Stomach (tissue), 9 donors: ENCODE measurements around the gene ASB17. TPM values are rescaled to one million over a fixed set of nuclear protein-coding genes. Genes with fewer than 3 reads are reported as not detected.

ENCODE experiments used
- DNase-seq, 2 donors: peaks; one replicate each; pipeline versions ENCODE4 v3.0.0 to v3.0.0-alpha.2; 2013 to 2019
- H3K27ac ChIP-seq, 5 donors: fragments of 200-600 bp in 4 of 5; sonication (generic) in 4 of 5; one replicate each; pipeline ENCODE4 v1.5.1; 2013 to 2019; ENCODE audit warnings: mild to moderate bottlenecking in 1 of 5, moderate library complexity in 1 of 5
- H3K27me3 ChIP-seq, 3 donors: fragments of 200-600 bp; sonication (generic); one replicate each; pipeline ENCODE4 v1.5.1; 2017 to 2019; ENCODE audit warnings: mixed run types in 1 of 3
- H3K36me3 ChIP-seq, 4 donors: fragments of 200-600 bp; sonication (generic); 1 replicate in 3 of 4; 2 replicates in 1 of 4; pipeline ENCODE4 v1.5.1; 2016 to 2019
- H3K4me1 ChIP-seq, 4 donors: fragments of 200-600 bp; sonication (generic); one replicate each; pipeline ENCODE4 v1.5.1; 2016 to 2019
- H3K4me3 ChIP-seq, 4 donors: fragments of 200-600 bp; sonication (generic) in 3 of 4; one replicate each; pipeline ENCODE4 v1.5.1; 2016 to 2019; ENCODE audit warnings: mild to moderate bottlenecking in 1 of 4
- H3K9me3 ChIP-seq, 4 donors: fragments of 200-600 bp; sonication (generic); one replicate each; pipeline ENCODE4 v1.5.1; 2016 to 2019
- EP300 ChIP-seq: sonication (generic); formaldehyde crosslinking; IDR thresholded peaks from one replicate; pipeline ENCODE4 v1.6.1; 2017; ENCODE audit warnings: antibody characterized with exemption
- POLR2A ChIP-seq, 4 donors: fragments of 450-650 bp; IDR thresholded peaks; one replicate each; pipeline ENCODE4 v1.6.1; 2016; ENCODE audit warnings: antibody characterized with exemption in 4 of 4, control low read depth in 2 of 4, mild to moderate bottlenecking in 1 of 4, moderate library complexity in 1 of 4
- POLR2AphosphoS5 ChIP-seq, 3 donors: sonication (generic); formaldehyde crosslinking; IDR thresholded peaks; one replicate each; pipeline ENCODE4 v1.6.1; 2016; ENCODE audit warnings: antibody characterized with exemption in 3 of 3
- WGBS, 5 donors: extraction: QIAGEN DNeasy Blood & Tissue Kit in 3 of 5; methylation state at CpG; one replicate each; pipeline versions ENCODE4 v1.1.5 to v1.1.7; 2013 to 2018; 5-methylcytosine and 5-hydroxymethylcytosine counted together
- intact Hi-C: fragments of 100-400 bp; cut with DNase I; formaldehyde crosslinking; loops from one replicate; pipeline ENCODE4 v1.15.1; 2023; ENCODE audit warnings: low total_unique reads
- polyA plus RNA-seq, 3 donors: library from polyadenylated mRNA; stranded (reverse); fragments of 200-250 nt; gene quantifications; one replicate each; pipeline ENCODE4 v1.2.3, GENCODE V29; 2013
- total RNA-seq, 5 donors: library from RNA; depleted of rRNA; stranded (reverse); fragments of >200 nt; gene quantifications; one replicate each; pipeline versions ENCODE4 v1.1.0 to v1.2.3, GENCODE V29; 2014 to 2016
- TF ChIP-seq, protein P1 (sequence below), 7 experiments: fragments of 450-650 bp in 4 of 7; fragments of 200-600 bp in 3 of 7; sonication (generic) in 3 of 7; IDR thresholded peaks; one replicate each; pipeline ENCODE4 v1.5.1; 2016 to 2019; ENCODE audit warnings: antibody characterized with exemption in 7 of 7, control low read depth in 2 of 7, mild to moderate bottlenecking in 1 of 7
- donor health status: healthy with polysubstance abuse.
- donor health status: Bipolar disorder and iron deficiency.
- donor health status: healthy.

ASB17 gene
- total and polyA plus RNA-seq, 8 donors: not detected

DNA sequence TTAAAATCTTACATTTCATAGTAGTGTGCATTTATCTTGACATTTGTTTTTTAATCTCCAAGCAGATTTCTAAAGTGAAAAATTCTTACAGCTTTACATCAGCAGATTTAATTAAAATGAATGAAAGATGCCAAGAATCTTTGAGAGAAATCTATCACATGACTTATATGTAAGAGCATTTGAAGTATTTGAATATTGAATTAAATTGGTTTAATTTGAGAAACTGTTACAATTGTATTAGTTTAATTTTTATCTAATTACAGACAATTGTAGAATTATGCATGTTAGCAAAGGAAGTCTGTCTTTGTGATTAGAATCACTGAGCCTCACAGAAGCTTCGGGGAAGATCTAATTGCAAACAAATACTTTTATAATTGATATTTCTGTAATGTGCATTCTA is 52.2 kb downstream of the ASB17 start:
- Histone ChIP-seq H3K4me3 (no peak overlapping the region), H3K4me1 (no peaks in the 10 kb centered on the region), H3K36me3 (no peaks in the 10 kb centered on the region), H3K9me3 (no peaks in the 10 kb centered on the region), H3K27ac (no peak overlapping the region), H3K27me3 (no peaks in the 10 kb centered on the region)
- intact Hi-C loops: no loop called here
- DNase-seq: no peak
- TF ChIP-seq POLR2AphosphoS5 (IDR thresholded peaks at IDR 0.05) (no peak), POLR2A (IDR thresholded peaks at IDR 0.05) (no peak), EP300 (no peak)
- TF ChIP-seq, protein P1, sequence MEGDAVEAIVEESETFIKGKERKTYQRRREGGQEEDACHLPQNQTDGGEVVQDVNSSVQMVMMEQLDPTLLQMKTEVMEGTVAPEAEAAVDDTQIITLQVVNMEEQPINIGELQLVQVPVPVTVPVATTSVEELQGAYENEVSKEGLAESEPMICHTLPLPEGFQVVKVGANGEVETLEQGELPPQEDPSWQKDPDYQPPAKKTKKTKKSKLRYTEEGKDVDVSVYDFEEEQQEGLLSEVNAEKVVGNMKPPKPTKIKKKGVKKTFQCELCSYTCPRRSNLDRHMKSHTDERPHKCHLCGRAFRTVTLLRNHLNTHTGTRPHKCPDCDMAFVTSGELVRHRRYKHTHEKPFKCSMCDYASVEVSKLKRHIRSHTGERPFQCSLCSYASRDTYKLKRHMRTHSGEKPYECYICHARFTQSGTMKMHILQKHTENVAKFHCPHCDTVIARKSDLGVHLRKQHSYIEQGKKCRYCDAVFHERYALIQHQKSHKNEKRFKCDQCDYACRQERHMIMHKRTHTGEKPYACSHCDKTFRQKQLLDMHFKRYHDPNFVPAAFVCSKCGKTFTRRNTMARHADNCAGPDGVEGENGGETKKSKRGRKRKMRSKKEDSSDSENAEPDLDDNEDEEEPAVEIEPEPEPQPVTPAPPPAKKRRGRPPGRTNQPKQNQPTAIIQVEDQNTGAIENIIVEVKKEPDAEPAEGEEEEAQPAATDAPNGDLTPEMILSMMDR (IDR thresholded peaks at IDR 0.05): no peak
- 72 to 82% (median 80%) methylated on average over 1 of the region's 1 CpG for WGBS, 5 donors

- Histone ChIP-seq H3K4me3 (no peak overlapping the region), H3K27ac (no peak overlapping the region), H3K4me1 (no peaks in the 10 kb centered on the region), H3K9me3 (no peaks in the 10 kb centered on the region), H3K36me3 (no peaks in the 10 kb centered on the region), H3K27me3 (no peaks in the 10 kb centered on the region)
- TF ChIP-seq POLR2A (IDR thresholded peaks at IDR 0.05) (no peak), POLR2AphosphoS5 (IDR thresholded peaks at IDR 0.05) (no peak), EP300 (no peak)
- TF ChIP-seq, protein P1 (IDR thresholded peaks at IDR 0.05): no peak
- intact Hi-C loops: no loop called here
- WGBS, 5 donors: 36 to 62% (median 49%) methylated on average over 1 of the region's 1 CpG
- DNase-seq: no peak
Measured at GRCh38 chr1:75870951-75871350, 61.3 kb downstream of the ASB17 start.

Other genes with a start within 250 kb of the ASB17 start
- gene ACADM, start 207.7 kb downstream of the ASB17 start, total RNA-seq: 10 to 100 TPM; 15.2 to 77.5 (median 26.3) TPM
- gene ACADM, start 207.7 kb downstream of the ASB17 start, polyA plus RNA-seq: 10 to 100 TPM; 26.3 to 55.9 (median 44.6) TPM
- gene RABGGTB, start 146.1 kb downstream of the ASB17 start, total RNA-seq: 100 to 1,000 TPM in 1 of 5 donors, 10 to 100 TPM in 4; 38.8 to 156 (median 57.2) TPM
- 10 to 100 TPM; 37.4 to 70.3 (median 60.4) TPM for gene RABGGTB, start 146.1 kb downstream of the ASB17 start, polyA plus RNA-seq
- gene MSH4, start 135.5 kb downstream of the ASB17 start, total RNA-seq: under 1 TPM in 2 of 5 donors, not detected in 3; 0.14 to 0.18 TPM
- gene MSH4, start 135.5 kb downstream of the ASB17 start, polyA plus RNA-seq: under 1 TPM in 1 of 3 donors, not detected in 2; 0.30 TPM
- 10 to 100 TPM in 2 of 5 donors, under 1 TPM in 2, not detected in 1; under 0.01 to 21.7 (median 9.7) TPM for gene ST6GALNAC3, start 142.3 kb upstream of the ASB17 start, total RNA-seq
- 1 to 10 TPM; 1.0 to 1.9 (median 1.2) TPM for gene ST6GALNAC3, start 142.3 kb upstream of the ASB17 start, polyA plus RNA-seq